B cell (primary cell): ENCODE data around the gene SPATA32. TPM values are rescaled to one million over a fixed set of nuclear protein-coding genes. Genes with fewer than 3 reads are reported as not detected.

Source experiments
- ATAC-seq: fragments of 200-7000 bp; cut with Tn5 transposase; one replicate; pipeline ENCODE4 v1.10.0; 2021; ENCODE audit warnings: low read depth, mild to moderate bottlenecking, moderate number of reproducible peaks, moderate library complexity
- CTCF ChIA-PET: fragments of 350-600 bp; sonication (Branson Sonifier 250); formaldehyde crosslinking; loops from one replicate; lab custom pipeline; 2021; ENCODE audit warnings: antibody characterized with exemption, inconsistent platforms; lab: Charles Lee
- POLR2A ChIA-PET: fragments of 350-600 bp; sonication (Branson Sonifier 250); formaldehyde crosslinking; loops from one replicate; lab custom pipeline; 2021; ENCODE audit warnings: antibody characterized with exemption; lab: Charles Lee
- DNase-seq: peaks from one replicate; pipeline ENCODE4 v3.0.0; 2013
- H2AFZ ChIP-seq: 2 replicates; pipeline ENCODE4 v1.6.1; 2012; ENCODE audit warnings: mild to moderate bottlenecking, low read depth, low read length; ENCODE audit not compliant: insufficient read depth, poor library complexity, severe bottlenecking
- H3K27ac ChIP-seq, 2 donors: 1 replicate in 1 of 2; 2 replicates in 1 of 2; pipeline ENCODE4 v1.5.1; 2012 to 2013; ENCODE audit warnings: low read length in 2 of 2, mild to moderate bottlenecking in 2 of 2, moderate library complexity in 1 of 2
- H3K27me3 ChIP-seq, 4 experiments: fragments of 200-600 bp in 1 of 4; sonication (generic) in 1 of 4; replicated peaks in 1 of 4; 1 replicate in 2 of 4; 2 replicates in 2 of 4; pipeline versions ENCODE4 v1.6.1 to v1.7.0; 2013 to 2016; ENCODE audit warnings: low read length in 3 of 4, mild to moderate bottlenecking in 2 of 4, mixed read lengths in 1 of 4, moderate library complexity in 1 of 4; ENCODE audit not compliant: insufficient read depth in 4 of 4, control insufficient read depth in 3 of 4; ENCODE audit errors: control extremely low read depth in 1 of 4
- H3K36me3 ChIP-seq, 2 experiments: replicated peaks in 1 of 2; 1 replicate in 1 of 2; 2 replicates in 1 of 2; pipeline versions ENCODE4 v1.6.1 to v1.7.1; 2013; ENCODE audit warnings: low read length in 1 of 2; ENCODE audit not compliant: insufficient read depth in 2 of 2, control insufficient read depth in 1 of 2; ENCODE audit errors: control extremely low read depth in 1 of 2, extremely low read depth in 1 of 2
- H3K4me1 ChIP-seq, 2 donors: fragments of 200-600 bp in 1 of 2; sonication (generic) in 1 of 2; 1 replicate in 1 of 2; 2 replicates in 1 of 2; pipeline versions ENCODE4 v1.5.1 to v1.6.1; 2013 to 2017; ENCODE audit warnings: low read length in 2 of 2; ENCODE audit not compliant: control insufficient read depth in 2 of 2, insufficient read depth in 2 of 2
- H3K4me2 ChIP-seq: replicated peaks from 2 replicates; pipeline ENCODE3; 2012; ENCODE audit warnings: mild to moderate bottlenecking, low read depth, low read length; ENCODE audit not compliant: poor library complexity, severe bottlenecking
- H3K4me3 ChIP-seq, 5 experiments: fragments of 200-600 bp in 1 of 5; sonication (generic) in 1 of 5; 1 replicate in 3 of 5; 2 replicates in 2 of 5; pipeline versions ENCODE4 v1.5.1 to v1.7.0; 2011 to 2016; ENCODE audit warnings: low read length in 4 of 5, mild to moderate bottlenecking in 4 of 5, low read depth in 2 of 5, control low read depth in 1 of 5, moderate library complexity in 1 of 5; ENCODE audit not compliant: insufficient read depth in 1 of 5; ENCODE audit errors: control extremely low read depth in 1 of 5, extremely low read depth in 1 of 5
- H3K79me2 ChIP-seq: fragments of 200-600 bp; sonication (generic); one replicate; pipeline ENCODE4 v1.6.0; 2016; ENCODE audit warnings: low read length; ENCODE audit not compliant: control insufficient read depth, insufficient read depth
- H3K9ac ChIP-seq: fragments of 200-600 bp; sonication (generic); 2 replicates; pipeline ENCODE4 v1.6.1; 2017; ENCODE audit warnings: mild to moderate bottlenecking, low read length, moderate library complexity
- H3K9me3 ChIP-seq, 3 donors: one replicate each; pipeline versions ENCODE4 v1.6.1 to v1.7.1; 2013; ENCODE audit warnings: low read length in 2 of 3; ENCODE audit not compliant: control insufficient read depth in 2 of 3, insufficient read depth in 1 of 3; ENCODE audit errors: control extremely low read depth in 1 of 3
- H4K20me1 ChIP-seq: 2 replicates; pipeline ENCODE4 v1.6.0; 2012; ENCODE audit warnings: mild to moderate bottlenecking, low read length; ENCODE audit not compliant: insufficient read depth, control insufficient read depth, poor library complexity, severe bottlenecking
- H3K27ac Mint-ChIP-seq: one replicate; pipeline ENCODE4 v1.8.0; 2021; ENCODE audit warnings: mixed read lengths
- H3K27me3 Mint-ChIP-seq: one replicate; pipeline ENCODE4 v1.8.0; 2021; ENCODE audit warnings: mixed read lengths
- H3K4me1 Mint-ChIP-seq: one replicate; pipeline ENCODE4 v1.8.0; 2021; ENCODE audit warnings: mixed read lengths
- H3K4me3 Mint-ChIP-seq: one replicate; pipeline ENCODE4 v1.8.0; 2021; ENCODE audit warnings: mixed read lengths
- H3K9me3 Mint-ChIP-seq: one replicate; pipeline ENCODE4 v1.8.0; 2022; ENCODE audit warnings: mixed read lengths; ENCODE audit not compliant: insufficient read depth
- CTCF ChIP-seq: fragments of 200-600 bp; IDR thresholded peaks from one replicate; pipeline ENCODE4 v1.8.0; 2022; ENCODE audit warnings: antibody characterized with exemption, mild to moderate bottlenecking
- EZH2 ChIP-seq: IDR thresholded peaks from 2 replicates; pipeline ENCODE4 v1.6.1; 2012; ENCODE audit warnings: borderline replicate concordance, low read depth, mild to moderate bottlenecking, moderate library complexity, low read length; ENCODE audit not compliant: insufficient read depth, poor library complexity, severe bottlenecking
- WGBS: methylation state at CpG from one replicate; pipeline ENCODE4 v1.1.5; 2013; ENCODE audit warnings: missing lambda C conversion rate; ENCODE audit not compliant: insufficient coverage; 5-methylcytosine and 5-hydroxymethylcytosine counted together
- intact Hi-C: fragments of 100-400 bp; cut with micrococcal nuclease; formaldehyde crosslinking; loops from one replicate; pipeline ENCODE4 v1.10.0; 2022
- polyA plus RNA-seq: library from polyadenylated mRNA; depleted of rRNA; stranded (reverse); fragments of >200 nt; gene quantifications from 2 replicates; pipeline ENCODE4 v1.2.3, GENCODE V29; 2012
- total RNA-seq, 2 donors: library from RNA; stranded (reverse); fragments of 120-200 nt in 1 of 2; gene quantifications; 1 replicate in 1 of 2; 2 replicates in 1 of 2; pipeline versions ENCODE4 v1.2.3 to v1.2.4, GENCODE V29; 2013 to 2022

SPATA32 gene
- total and polyA plus RNA-seq, 2 donors (not counting 1 experiment from before 2014, with no cell fraction given), result 0.12 to 0.52 TPM

GRCh38 chr17:45283711-45284110 lies 21.8 kb upstream of the SPATA32 start:
- H3K4me1 ChIP-seq, result peaks cover 0 to 8% of the 10 kb centered on the region in 2 donors
- H3K4me2 ChIP-seq, result no peak overlapping the region
- no peak overlapping the region for H3K9ac ChIP-seq
- ChIA-PET CTCF (interaction anchor here (1.0 to 17.0 kb wide), 16 partner anchors 8 to 105 kb away, joined by 3 to 520 read pairs (median 5); partner anchors contain the start of gene MAP3K14), POLR2A (interaction anchor here (0.5 to 1.8 kb wide), 4 partner anchors 12 to 33 kb away, joined by 4 to 6 read pairs (median 4); partner anchors contain the start of gene MAP3K14)
- no peak overlapping the region for H3K27ac ChIP-seq
- H3K36me3 ChIP-seq, result peaks cover 4 to 75% of the 10 kb centered on the region in 2 experiments
- DNase-seq, result no peak
- no peaks in the 10 kb centered on the region for H3K9me3 Mint-ChIP-seq
- 90% methylated on average over 5 of the region's 10 CpGs for WGBS
- no peak overlapping the region for H2AFZ ChIP-seq
- no peak overlapping the region for H3K4me3 Mint-ChIP-seq
- peaks cover 4% of the 10 kb centered on the region for H3K4me1 Mint-ChIP-seq
- H3K9me3 ChIP-seq, result no peaks in the 10 kb centered on the region
- H3K27ac Mint-ChIP-seq, result peak overlapping the region; percentile 61
- H4K20me1 ChIP-seq, result peaks cover 10% of the 10 kb centered on the region
- TF ChIP-seq CTCF (no peak), EZH2 (no peak)
- ATAC-seq, result no peak
- H3K27me3 Mint-ChIP-seq, result no peaks in the 10 kb centered on the region
- peaks cover 45% of the 10 kb centered on the region for H3K79me2 ChIP-seq
- no peak overlapping the region for H3K4me3 ChIP-seq
- intact Hi-C loops, result no loop called here
- H3K27me3 ChIP-seq, result no peaks in the 10 kb centered on the region
